Smooth muscle cell of trachea (primary cell): ENCODE data around the gene FBLN7. TPM values are rescaled to one million over a fixed set of nuclear protein-coding genes. Genes with fewer than 3 reads are reported as not detected.

ENCODE experiments used
- total RNA-seq: library from RNA; depleted of rRNA; stranded (reverse); fragments of >200 nt; gene quantifications from 2 replicates; pipeline ENCODE4 v1.2.1, GENCODE V29; 2014

The FBLN7 gene
- total RNA-seq: 0.17 and 0.29 TPM in 2 replicates

DNA sequence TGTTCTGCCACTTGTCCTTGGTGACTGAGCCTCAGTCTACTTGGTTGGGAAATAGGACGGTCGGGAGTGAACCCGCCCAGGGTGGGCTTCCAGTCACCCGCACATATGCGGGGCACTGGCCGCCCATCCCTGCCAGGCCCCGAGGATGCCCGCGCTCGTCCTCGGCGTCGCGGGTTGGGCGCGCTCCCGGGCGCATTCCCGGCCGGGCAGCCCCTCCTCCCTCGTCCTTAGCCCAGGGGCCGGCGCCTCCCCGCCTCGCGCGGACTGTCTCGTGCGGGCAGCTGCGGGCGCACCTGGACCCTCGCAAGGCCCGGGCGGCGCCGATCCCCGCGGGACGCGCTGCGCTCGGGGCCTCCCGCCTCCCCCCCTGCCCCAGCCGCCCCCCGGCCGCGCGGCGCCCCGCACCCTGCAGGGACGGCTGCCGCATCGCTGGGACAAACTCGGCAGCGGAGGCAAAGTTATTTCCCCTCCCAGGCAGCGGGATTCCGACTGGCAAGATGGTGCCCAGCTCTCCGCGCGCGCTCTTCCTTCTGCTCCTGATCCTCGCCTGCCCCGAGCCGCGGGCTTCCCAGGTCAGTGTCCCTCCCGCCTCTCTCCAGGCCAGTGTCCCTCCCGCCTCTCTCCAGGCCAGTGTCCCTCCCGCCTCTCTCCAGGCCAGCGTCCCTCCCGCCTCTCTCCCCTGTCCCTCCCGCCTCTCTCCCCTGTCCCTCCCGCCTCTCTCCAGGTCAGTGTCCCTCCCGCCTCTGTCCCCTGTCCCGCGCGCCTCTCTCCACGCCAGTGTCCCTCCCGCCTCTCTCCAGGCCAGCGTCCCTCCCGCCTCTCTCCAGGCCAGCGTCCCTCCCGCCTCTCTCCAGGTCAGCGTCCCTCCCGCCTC is at the start of gene FBLN7:
Gene FBLN7 (plus strand): TSS at position 227 of the 874 bp plus-strand sequence. CDS start 271 bp downstream, at position 498.

Other genes with a start within 250 kb of the FBLN7 start
- gene MERTK, start 239.8 kb upstream of the FBLN7 start, total RNA-seq: 0.29 and 0.99 TPM in 2 replicates
- gene TMEM87B, start 83.1 kb upstream of the FBLN7 start, total RNA-seq: 20.9 and 30.3 TPM in 2 replicates
- gene ZC3H8, start 116.7 kb downstream of the FBLN7 start, total RNA-seq: 5.5 and 5.8 TPM in 2 replicates
- gene ZC3H6, start 137.2 kb downstream of the FBLN7 start, total RNA-seq: 5.8 and 6.4 TPM in 2 replicates